GM18520 (cell line): ENCODE data around the gene LYPD5.
A peak's percentile ranks its signal among the peaks of the same experiment; 100 is the strongest.
"Not testable (repeated sequence)": the region's sequence is repeated elsewhere in the genome, so short reads cannot be mapped to it uniquely, and the experiment has no call there.

Source experiments
- ATAC-seq: cut with Tn5 transposase; IDR thresholded peaks from one replicate; pipeline ENCODE4 v1.9.1; 2021; ENCODE audit not compliant: unreplicated experiment

Gene LYPD5, protein sequence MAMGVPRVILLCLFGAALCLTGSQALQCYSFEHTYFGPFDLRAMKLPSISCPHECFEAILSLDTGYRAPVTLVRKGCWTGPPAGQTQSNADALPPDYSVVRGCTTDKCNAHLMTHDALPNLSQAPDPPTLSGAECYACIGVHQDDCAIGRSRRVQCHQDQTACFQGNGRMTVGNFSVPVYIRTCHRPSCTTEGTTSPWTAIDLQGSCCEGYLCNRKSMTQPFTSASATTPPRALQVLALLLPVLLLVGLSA

DNA sequence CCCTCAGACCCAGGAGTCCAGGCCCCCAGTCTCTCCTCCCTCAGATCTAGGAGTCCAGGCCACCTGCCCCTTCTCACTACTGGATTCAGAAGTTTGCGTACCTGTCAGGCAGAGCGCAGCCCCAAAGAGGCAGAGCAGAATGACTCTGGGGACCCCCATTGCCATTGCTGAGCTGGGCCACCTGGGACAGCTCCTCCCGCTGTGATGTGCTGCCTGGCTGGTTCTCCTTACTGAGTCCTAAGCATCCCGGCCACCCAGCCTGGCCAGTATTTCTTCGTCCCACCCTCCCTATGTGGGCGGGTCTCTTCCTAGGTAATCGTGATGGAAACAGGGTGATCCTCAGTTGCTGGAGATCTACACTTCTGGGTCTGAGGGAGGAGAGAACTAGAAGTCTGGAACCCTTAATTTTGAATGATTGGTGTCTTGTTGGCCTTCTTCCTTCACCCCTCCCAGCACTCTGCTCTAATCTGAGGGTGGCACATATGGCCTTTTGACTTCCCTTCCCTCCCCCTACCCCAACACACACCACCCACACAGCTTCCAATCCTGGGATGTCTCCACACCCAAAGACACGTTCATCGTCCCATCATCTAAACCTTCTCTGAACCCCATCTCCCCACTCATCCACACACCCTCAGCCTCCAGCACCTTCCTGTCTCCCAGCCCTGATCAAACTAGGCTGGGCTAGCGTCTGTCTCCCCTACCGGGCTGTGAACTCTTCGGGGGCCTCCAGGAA lies at the start of gene LYPD5:
LYPD5 (minus strand) TSS at position 232 of the 736 bp plus-strand sequence; CDS start at position 165, 67 bp downstream.
- ATAC-seq, result no peak

DNA sequence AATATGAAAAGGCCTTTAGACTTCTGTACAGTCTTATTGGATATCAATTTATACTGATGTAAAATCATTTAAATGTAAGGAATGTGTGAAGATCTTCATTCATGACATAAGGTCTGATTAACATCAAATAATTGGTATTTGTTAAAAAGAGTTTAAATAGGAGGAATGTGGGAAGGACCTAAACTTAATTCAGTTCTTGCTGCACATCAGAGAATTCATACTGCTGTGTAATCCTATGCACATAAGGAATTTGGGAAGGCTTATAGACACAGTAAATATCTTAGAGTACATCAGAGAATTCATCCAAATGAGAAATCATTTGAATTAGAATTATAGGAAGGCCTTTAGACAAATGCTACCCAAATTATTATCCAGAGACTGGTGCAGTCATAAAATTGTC lies 46.6 kb upstream of the LYPD5 start:
- no peak for ATAC-seq

DNA sequence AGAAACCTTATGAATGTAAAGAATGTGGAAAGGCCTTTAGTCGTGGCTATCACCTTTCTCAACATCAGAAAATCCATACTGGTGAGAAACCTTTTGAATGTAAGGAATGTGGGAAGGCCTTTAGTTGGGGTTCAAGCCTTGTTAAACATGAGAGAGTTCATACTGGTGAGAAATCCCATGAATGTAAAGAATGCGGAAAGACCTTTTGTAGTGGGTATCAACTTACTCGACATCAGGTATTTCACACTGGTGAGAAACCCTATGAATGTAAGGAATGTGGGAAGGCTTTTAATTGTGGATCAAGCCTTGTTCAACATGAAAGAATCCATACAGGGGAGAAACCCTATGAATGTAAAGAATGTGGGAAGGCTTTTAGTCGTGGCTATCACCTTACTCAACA lies 45.6 kb upstream of the LYPD5 start:
- ATAC-seq, result no peak

DNA sequence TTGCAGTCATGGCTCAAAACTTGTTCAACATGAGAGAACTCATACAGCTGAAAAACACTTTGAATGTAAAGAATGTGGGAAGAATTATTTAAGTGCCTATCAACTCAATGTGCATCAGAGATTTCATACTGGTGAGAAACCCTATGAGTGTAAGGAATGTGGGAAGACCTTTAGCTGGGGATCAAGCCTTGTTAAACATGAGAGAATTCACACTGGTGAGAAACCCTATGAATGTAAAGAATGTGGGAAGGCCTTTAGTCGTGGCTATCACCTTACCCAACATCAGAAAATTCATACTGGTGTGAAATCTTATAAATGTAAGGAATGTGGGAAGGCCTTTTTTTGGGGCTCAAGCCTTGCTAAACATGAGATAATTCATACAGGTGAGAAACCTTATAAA lies 45.0 kb upstream of the LYPD5 start:
- no peak for ATAC-seq

DNA sequence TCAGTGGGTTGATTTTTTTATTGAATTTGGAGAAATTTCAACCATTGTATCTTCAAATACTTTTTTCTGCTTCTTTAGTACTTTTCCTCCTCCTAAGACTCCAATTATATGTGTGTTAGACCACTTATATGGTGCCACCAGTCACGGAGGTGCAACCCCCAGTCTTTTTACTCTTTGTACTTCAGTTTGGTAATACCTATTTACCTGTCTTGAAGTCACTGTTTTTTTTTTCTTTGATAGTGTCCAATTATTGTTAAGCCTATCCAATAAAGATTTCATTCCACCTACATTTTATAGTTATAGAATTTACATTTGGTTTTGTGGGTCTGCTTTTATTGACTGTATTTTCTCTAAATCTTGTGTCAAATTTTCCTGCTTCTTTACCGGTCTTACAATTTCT lies 39.8 kb upstream of the LYPD5 start:
- ATAC-seq, result no peak

DNA sequence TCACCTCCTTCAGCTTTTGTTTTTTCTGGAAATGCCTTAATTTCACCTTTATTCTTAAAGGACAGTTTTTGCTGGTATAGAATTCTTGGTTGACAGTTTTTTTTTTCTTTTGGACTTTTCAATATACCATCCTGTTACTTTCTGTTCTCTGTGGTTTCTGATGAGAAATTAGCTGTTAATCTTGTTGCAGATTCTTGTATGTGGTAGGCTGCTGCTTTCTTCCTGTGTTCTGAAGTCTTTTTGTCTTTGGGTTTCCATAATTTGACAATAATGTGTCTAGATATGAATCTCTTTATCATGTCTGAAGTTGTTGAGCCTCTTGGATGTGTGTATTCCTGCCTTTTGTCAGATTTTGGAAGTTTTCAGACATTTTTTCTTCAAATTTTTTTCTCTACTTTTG lies 36.9 kb upstream of the LYPD5 start:
- ATAC-seq, result no peak

DNA sequence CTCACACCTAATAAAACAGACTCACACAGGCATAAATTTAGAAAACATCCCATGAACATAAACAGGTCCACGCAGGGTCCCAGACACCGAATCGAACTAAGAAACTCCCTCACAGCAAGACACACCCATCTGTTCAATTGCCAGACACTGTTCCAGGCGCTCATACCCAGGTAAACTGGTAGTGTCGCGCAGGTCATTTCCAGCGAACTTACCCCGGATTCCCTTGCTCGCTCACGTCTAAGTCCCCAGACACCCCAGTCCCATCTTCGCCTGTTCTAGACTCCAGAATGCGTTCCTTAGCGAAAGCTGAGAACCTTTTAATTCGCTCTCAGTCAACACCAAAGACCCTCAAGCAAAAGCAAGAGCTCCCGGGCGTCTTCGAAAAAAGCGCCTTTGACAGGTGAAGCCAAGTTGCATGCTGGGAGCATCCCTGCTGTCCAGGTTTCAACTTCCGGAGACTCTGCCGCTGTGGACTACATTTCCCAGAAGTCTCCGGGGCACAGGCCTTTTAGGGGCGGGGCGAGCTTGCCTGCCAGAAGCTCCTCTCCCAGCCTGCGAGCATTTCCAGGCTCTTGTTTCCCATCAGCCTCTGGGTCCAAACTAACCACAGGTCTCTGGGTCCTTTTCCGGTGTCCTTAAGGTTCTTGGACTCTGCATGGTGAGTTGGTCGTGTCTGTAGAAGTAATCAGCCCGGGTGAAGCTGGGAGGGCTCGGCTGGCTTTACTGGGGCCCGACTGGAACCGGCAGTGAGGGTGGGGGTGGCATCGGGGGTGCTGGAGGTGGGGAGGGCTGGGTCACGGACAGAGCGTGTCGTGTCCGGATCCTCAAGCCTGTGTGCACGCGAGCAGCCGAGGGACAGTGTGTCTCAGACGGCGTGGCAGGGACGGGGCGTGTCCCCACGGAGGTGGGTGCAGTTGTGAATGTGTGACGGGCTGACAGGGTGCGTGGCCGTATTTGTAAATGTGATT lies 24.8 kb upstream of the LYPD5 start, which contains the start of gene ZNF283:
ZNF283 (plus strand) TSS at position 535 of the 968 bp plus-strand sequence. CDS start 6,184 bp downstream, outside the sequence.
- ATAC-seq, result peak; percentile 83

DNA sequence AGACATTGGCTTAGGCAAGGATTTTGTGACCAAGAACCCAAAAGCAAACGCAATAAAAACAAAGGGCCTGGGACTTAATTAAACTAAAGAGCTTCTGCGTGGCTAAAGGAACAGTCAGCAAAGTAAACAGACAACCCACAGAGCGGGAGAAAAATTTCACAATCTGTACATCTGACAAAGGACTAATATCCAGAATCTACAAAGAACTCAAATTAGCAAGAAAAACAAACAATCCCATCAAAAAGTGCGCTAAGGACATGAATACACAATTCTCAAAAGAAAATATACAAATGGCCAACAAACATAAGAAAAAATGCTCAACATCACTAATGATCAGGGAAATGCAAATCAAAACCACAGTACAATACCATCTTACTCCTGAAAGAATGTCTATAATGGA lies 22.3 kb upstream of the LYPD5 start:
- ATAC-seq, result not testable (repeated sequence)

DNA sequence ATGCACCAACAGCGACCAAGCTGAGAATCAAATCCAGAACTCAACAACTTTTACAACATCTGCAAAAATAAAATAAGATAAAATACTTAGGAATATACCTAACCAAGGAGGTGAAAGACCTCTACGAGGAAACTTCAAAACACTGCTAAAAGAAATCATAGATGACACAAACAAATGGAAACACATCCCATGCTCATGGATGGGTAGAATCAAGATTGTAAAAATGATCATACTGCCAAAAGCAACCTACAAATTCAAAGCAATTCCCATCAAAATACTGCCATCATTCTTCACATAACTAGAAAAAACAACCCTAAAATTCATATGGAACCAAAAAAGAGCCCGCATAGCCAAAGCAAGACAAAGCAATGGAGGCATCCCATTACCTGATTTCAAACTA lies 21.6 kb upstream of the LYPD5 start:
- ATAC-seq, result not testable (repeated sequence)

DNA sequence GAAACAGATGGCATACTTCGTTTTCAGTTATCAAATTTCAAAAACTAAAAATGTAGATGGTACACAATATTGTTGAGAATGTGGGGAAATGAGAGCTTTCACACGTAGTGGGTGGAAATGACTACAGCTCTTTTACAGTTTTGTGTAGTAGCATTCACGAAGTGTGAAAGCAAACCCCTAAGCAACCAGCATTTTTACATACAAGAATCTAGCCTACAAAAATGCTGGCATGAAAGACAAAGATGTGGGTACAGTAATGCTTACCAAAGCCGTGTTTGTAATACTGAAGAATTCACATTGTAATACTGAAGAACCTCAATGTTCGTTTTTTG lies 18.6 kb upstream of the LYPD5 start:
- no peak for ATAC-seq

DNA sequence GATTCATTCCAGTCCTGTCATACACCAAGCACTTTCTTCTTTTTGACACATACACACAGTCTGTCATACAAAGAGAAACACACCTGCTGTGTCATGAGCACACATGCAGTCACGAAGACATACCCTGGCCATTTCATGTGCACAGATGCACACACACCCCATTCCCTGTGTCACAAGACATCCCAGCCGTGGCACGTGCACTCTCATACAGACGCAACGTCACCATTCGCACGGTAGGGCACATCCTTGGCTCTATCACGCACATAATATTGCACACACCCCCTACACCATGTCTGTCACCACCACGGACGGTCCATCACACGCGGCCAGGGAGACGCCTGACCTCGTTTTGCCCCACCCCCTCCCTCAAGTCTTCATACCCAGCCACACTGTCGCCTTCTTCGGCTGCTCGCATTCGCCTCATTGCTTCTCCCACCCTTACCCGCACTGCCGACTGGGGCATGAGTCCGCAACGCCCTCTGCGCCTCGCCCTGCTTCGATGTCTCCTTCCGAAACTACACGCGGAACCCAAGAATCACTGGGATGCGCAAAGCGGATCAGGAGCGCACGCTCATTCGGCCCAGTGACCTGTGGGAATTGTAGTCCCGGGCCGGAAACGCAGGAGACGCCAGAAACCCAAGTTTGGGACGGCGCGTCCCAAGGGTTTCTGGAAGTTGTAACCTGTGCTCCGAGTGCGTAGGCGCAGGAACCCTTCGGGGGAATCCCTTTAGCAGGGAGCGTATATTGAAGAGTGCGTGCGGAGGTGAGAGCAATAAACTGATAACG lies 18.0 kb upstream of the LYPD5 start:
- ATAC-seq, result no peak

DNA sequence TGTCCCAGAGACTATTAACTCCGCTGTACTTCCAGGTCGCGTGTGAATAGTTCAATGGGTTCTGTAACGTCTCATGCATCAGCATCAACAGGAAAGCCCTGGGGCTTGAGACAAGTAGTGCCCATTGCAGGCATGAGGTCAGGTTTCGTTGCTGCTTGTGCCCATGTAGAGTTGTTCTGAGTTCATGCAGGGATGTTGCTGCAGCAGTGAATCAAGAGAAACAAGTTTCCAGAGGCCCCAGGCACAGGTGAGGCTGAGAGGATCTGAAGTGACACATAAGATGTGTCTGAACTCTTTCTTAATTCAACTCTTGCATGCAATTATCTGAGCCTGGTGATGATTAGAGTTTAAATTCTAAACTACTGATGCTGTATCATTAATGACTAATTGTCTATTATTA lies 16.3 kb upstream of the LYPD5 start:
- ATAC-seq, result no peak

DNA sequence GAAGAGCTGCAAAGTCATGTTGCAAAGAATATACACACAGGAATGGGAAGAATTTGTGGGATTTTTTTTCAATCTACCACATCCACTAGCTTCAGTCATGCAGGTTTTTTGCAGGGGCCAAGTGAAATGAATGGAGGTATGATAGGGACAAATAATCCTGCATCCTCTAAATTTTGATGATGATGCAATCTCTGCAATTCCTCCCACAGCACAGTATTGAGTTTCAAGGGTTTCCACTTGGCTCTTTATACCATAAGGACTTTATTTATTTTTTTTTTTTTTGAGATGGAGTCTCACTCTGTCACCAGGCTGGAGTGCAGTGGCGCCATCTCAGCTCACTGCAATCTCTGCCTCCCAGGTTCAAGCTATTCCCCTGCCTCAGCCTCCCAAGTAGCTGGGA lies 15.2 kb upstream of the LYPD5 start:
- ATAC-seq, result not testable (repeated sequence)

DNA sequence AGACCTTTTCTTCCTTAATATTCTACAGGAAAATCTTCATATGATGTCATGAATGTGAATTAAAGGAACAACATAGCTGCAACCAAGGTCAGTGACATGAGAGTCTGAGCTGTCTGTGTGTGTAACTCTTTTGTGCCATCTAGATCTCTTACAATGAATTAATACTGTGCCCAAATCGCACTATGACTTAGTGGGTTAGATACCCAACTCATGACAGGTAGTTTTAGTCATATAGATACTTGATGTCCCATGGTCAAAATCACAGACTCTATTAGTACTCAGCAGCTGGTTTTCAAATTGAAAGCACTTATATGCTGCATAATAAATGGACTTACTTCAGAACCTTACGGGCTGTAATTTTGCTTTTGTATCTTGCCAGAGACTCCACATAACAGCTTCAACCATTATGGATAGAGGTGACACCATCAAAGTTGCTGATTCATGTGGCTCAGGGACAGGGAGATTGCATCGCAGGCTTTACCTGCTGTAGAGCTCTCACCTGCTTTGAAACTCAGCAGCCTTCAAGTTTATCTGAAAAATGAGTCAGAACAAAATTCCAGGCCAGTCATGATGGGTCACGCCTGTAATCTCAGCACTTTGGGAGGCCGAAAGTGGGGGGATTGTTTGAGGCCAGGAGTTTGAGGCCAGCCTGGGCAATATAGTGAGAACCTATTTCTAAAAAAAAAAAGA lies 12.6 kb upstream of the LYPD5 start:
- ATAC-seq, result no peak

DNA sequence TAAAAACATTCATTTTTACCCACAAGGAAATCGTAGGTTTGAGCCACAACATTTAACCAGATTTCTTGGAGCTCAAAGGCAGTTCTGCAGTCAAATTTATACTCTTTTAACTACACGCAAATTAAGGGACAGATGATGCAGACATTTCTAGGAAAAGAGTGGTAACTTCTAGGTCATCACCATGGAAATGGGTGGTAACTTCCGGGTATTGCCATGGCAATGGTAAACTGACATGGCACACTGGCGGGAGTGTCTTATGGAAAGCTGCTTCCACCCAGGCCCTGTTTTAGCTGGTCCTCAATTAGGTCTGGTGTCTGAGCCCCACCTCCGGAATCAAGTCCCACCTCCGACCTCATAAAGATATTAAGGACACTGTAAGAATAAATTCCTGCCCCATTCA lies 10.4 kb upstream of the LYPD5 start:
- ATAC-seq, result no peak

DNA sequence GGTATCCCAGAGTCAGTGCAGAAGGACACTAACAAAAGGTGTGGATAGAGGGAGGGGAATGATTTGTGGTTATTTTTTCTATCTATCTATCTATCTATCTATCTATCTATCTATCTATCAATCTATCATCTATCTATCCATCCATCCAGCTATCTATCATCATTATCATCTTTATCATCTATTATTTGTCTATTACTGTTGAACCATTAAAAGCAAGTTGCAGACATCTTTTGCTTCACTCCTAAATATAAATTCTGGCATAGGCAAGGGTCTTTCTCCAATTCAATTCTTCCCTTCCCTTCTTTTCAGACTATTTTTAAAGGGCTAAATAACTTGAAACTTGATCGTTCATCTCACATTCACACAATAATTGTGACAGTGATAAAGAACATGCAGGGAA lies 10.0 kb upstream of the LYPD5 start:
- ATAC-seq, result no peak

DNA sequence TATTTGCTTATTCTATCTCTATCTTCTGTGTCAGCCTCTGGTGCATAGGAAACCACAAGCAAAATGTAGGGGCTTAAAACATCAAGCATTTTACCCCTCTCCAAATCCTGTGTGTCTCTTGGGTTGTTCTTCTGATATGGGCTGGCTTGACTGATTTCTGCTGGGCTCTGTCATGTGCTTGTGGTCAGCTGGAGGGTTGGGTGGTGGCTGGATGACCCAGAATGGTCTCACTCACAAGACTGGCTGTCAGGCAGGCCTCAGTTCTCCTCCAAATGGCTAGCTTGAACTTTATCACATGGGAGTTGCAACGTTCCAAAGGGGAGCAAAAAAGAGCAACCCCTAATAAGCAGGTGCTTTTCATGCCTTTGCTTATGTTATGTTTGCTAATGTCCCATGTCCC lies 9.6 kb upstream of the LYPD5 start:
- ATAC-seq, result no peak

DNA sequence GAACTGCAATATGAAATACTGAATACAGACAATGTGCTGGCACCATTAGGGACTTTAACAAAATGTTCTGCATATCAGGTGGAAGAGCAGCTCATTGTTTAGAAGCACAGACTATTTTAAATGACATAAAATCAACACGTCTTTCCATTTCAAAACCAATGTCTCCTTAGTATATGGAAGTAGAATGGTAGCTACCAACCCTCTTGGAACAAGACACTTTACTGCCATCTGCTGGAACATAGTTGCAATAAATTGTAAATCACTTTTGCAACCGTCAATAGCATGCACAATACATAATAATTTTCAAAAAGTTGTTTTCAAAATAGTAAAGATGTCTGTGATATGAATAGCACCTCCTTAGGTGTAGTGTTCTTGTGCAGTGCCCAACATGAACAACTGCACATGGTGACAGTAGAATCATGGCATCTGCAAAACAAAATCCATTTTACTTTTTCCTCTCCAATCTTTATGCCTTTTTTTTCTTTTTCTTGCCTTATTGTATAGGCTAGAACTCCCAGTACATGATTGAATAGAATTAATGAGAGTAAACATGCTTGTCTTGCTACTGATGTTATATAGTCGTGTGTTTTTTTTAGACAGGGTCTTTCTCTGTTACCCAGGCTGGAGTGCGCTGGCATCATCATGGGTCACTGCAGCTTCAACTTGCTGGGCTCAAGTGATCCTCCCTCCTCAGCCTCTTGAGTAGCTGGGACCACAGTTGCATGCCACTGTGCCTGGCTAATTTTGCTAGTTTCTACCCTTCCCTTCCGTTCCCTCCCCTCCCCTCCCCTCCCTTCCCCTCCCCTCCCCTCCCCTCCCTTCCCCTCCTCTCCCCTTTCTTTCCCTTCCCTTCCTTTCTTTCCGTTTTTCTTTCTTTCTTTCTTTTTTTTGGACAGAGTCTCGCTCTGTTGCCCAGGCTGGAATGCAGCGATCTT lies 7.8 kb upstream of the LYPD5 start:
- no peak for ATAC-seq

DNA sequence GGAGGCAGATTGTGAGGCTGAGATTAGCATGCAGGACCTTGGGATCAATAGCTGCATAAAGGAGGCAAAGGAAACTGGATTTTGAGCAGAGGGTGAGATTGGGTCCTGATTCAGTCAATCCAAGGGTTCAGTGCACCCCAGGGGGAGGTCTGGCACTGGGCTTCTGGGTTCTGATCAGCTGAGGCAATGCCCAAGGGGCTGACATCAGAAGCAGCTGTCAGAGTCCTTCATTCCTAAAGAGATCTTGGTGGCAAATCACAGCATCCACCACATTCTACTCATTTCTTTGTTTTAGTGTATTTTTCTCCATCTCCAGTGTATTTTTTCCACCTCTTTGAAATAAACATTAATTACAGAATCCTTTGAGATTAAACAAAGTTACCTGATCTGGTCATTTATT lies 5.4 kb upstream of the LYPD5 start:
- ATAC-seq, result no peak
